GM10266 (cell line): ENCODE results near the gene DIAPH3.

Source experiments
- DNase-seq: peaks from one replicate; pipeline ENCODE4 v3.0.0; 2012; ENCODE audit errors: extremely low spot score
- TF ChIP-seq, protein P1 (sequence below): IDR thresholded peaks from 2 replicates; pipeline ENCODE4 v1.5.1; 2012; ENCODE audit warnings: mild to moderate bottlenecking, low read depth; ENCODE audit not compliant: control insufficient read depth, insufficient read depth; ENCODE audit errors: missing control alignments

The DIAPH3 gene

DNA sequence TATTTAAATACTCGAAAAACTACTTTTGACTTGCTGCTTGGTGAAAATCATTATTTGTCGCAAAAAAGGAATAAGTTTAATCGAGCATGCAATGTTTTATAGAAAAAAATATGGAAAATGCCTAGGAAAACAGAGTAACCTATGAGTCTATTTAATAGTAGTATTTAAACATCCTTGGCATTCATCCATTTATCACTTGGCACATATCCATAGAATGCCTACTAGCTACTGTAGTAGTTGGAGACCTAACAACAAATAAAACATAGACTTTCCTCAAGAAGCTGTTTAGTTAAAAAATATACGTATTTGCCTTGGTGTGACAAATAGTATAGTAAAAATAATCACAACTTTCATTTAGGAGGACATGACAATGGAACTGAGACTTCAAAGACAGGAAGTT, 302.1 kb downstream of the DIAPH3 start:
- TF ChIP-seq, protein P1, sequence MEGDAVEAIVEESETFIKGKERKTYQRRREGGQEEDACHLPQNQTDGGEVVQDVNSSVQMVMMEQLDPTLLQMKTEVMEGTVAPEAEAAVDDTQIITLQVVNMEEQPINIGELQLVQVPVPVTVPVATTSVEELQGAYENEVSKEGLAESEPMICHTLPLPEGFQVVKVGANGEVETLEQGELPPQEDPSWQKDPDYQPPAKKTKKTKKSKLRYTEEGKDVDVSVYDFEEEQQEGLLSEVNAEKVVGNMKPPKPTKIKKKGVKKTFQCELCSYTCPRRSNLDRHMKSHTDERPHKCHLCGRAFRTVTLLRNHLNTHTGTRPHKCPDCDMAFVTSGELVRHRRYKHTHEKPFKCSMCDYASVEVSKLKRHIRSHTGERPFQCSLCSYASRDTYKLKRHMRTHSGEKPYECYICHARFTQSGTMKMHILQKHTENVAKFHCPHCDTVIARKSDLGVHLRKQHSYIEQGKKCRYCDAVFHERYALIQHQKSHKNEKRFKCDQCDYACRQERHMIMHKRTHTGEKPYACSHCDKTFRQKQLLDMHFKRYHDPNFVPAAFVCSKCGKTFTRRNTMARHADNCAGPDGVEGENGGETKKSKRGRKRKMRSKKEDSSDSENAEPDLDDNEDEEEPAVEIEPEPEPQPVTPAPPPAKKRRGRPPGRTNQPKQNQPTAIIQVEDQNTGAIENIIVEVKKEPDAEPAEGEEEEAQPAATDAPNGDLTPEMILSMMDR: no peak
- DNase-seq: no peak

DNA sequence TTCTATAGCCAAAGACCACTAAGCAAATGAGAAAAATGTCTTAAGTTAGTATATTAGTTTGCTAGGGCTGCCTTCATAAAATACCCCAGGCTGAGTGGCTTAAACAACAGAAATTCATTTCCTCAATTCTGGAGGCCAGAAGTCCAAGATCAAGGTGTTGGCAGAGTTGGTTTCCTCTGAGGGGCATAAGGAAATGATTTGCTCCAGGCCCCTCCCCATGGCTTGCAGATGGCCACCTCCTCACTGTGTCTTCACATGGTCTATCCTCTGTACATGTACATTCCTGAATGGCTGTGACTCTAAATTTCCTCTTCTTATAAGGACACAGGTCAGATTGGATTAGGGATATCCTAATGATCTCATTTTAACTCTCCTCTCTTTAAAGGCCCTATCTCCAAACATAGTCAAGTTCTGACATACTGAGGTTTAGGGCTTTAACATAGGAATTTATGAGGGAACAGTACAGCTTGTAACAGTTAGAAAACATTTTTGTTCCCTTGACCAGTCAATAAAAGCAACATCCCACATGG, 307.4 kb downstream of the DIAPH3 start:
- TF ChIP-seq, protein P1: no peak
- no peak for DNase-seq

DNA sequence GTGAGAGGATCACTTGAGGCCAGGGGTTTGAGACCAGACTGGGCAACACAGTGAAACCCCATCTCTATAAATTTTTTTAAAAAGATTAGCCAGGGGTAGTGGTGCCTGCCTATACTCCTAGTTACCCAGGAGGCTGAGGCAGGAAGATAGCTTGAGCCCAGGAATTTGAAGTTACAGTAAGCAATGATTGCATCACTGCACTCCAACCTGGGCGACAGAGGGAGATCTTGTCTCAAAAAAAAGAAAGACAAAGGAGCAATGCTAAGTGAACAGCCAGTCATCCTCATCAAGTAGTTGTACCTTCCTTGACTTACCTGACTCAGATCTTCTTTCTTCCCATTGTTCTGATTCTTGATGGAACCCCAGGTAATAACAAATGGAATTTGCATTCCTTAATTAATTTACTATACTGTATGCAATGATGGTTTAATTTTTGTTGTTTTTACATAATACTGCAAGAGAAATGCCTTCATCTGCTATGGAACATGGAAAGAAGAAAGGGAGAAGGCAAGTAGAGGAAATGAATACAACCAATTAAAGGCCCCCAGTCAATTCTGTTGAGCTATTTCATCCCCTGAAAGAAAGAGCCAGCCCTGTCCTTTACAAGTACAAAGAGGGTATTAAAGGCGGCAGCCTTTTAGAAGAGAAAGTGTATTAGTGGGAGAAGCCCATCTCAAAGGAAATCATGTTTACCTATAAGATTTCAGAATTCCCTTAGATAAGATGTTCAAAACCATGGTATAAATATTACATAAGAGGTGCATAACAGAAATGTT, 316.7 kb downstream of the DIAPH3 start:
- TF ChIP-seq, protein P1: no peak
- DNase-seq: no peak

DNA sequence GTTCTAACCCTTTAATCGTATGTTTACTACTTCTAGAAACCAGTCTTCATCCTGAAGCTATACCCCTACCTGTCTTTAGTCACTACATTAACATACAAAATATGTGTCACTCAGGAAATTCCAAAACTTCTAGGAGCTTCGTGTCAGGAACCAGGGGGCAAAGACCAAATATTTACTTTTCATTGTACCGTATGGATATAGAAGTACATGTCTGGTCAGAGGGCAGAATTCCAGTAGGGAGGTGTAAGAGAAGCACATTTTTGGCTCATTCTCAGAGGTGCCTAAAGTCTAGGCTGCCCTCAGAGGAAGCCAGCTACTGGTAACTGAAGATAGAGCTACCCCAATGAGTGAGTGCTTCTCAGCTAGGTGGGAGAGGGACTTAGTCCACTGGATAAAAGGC, 320.7 kb downstream of the DIAPH3 start:
- no peak for DNase-seq

DNA sequence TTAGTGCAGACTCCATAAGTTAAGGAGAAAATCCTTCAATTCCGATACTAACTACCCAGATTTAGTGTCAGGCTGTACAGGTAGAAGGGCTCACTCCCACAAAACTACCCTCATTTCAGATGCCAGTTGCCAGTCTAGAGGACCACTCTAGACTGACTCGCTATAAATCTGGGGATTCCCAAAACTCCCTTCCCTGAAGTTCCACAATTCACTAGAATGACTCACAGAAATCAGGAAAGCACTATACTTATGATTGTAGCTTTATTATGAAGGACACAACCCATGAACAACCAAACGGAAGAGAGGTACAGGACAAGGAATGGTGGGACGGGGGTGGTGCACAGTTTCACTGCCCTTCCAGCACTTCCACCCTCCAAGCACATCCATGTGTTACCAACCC, 321.2 kb downstream of the DIAPH3 start:
- DNase-seq: no peak
- TF ChIP-seq, protein P1: no peak

More for the DNA sequence above, 320.7 kb downstream of the DIAPH3 start:
- TF ChIP-seq, protein P1: no peak

DNA sequence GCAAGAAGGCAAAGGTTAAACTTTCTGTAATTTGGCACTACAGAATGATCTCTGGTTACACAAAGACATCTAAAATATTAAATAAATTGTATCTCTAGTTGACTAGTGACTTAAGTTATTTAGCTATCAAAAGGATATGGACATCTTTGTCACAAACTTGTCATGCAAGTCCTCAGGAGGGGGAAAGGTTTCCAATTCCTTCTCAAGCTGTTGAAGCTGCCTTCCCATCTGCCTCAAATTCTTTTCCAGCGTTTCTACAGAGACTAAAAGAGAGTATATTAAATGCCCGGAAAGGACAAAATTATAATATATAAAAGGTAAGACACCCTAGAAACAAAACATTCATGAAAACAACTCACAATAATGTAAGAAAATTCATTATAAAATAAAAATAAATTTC, 324.5 kb downstream of the DIAPH3 start:
- TF ChIP-seq, protein P1: no peak
- no peak for DNase-seq

DNA sequence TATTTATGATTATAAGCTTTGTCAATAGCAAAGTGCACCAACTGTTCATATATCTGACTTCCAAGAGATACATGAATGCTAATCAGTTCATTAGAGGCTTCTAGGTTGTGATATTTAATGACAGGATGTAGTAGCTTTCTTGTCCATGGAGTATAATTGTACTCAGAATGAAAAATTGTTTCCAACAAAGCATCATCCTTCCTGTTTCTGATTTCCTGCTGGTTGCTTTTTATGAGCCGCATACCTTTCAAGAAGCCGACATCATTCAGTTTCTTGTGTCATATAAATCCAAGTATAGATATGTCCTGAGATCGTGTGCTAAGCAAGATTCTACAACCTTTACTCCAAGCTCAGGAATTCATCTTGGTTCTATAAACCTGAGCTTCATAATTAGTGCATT, 326.6 kb downstream of the DIAPH3 start:
- DNase-seq: no peak
- TF ChIP-seq, protein P1: no peak
